ENCODE data around the gene PNPO. TPM values are rescaled to one million over a fixed set of nuclear protein-coding genes. Genes with fewer than 3 reads are reported as not detected.

The PNPO gene
- polyA plus RNA-seq, 4 donors: 21.0 to 22.6 (median 21.6) TPM

DNA sequence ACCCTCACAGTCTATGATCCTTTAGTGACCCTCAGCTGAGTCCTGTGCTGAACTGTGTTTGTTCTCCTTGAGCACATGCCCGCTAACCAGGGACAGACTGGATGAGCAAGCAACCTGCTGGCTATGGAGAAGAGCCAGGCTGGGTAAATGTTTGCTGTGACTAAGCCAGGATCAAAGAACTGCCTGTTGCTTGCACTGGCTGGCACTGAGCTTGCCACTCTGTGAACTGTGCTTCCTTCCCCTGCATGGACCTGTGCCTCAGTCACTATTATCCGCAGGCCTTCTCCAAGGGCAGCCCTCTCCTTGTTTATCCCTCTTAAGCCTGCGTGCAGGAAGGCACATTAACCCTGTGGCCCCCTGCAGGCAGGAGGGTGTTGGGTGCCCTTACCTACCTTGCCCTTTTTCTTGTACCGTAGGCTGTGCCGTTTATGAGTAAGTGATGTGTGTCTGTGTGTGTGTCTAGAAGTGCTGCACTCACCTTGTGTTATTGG lies 7.4 kb downstream of the PNPO start:
- DNase-seq (ENCODE audit: low read depth in 4 of 4, low spot score in 2 of 4): no peak

DNA sequence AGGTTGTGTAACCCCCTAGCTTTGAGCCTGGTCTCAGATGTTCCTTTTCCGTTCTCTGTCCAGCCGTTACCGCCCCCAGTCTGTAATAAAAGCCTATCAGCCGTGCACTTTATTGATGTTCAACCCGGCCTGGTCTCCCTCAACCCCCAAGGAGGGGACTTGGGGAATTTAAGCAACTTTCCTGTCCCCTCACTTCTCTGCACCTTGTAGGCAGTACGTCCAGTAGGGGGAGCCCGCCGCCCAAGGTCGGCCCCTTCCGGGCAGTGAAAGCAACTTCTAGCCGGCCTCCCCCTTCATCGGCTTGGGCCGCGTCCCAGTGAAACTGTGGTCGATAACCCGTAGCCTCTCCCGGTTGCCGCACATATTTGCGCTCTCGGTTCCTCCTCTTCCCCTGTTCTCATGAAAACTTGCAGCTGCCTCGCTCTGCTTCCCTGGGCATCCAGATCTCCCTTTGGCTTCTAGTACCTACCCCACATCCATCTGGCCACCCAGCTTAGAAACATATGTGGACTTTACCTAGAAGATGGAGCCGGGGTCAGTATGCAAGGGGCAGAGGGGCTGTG lies 7.9 kb downstream of the PNPO start:
- peak; percentile 34 to 80 (median 68) for DNase-seq (ENCODE audit: low read depth in 4 of 4, low spot score in 2 of 4)

DNA sequence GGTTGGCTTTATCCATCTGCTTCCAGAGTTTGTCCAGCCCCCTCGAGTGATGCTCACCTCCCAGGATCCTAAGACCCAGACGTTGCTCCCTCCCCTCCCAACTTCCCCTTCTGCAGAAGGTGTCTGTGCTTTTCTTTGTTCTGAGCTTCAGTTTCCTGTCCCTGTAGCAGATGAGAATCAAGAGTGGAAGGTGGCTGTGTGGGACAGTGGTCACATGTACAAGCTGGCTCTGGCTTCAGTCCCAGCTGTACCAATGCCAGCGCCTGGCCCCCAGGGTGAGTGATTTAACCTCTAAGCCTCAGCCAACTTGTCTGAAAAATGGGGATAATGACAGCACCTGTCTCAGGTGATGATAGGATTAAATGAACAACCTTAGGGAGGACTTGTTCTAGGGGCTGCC lies 8.6 kb downstream of the PNPO start:
- DNase-seq (ENCODE audit: low read depth in 4 of 4, low spot score in 2 of 4): no peak

DNA sequence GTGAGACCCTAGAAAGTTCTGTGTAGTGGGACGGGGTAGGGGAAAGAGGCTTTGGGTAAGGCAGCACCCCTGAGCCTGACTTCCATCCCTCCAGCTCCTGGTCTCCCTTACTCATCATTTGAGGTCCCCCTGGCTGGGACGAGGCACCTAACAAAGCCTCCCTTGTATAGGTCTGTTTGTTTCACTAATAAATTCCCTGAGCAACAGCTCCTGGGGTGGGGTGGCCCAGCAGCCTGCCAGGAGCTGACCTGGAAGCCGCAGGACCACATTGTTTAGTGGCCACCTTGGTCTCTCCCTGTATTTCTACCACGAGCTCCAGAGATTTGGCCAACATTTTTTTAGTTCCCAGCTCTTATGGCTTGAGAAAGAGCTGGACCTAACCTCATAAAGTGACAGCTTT lies 9.1 kb downstream of the PNPO start:
- DNase-seq (ENCODE audit: low read depth in 4 of 4, low spot score in 2 of 4): no peak

DNA sequence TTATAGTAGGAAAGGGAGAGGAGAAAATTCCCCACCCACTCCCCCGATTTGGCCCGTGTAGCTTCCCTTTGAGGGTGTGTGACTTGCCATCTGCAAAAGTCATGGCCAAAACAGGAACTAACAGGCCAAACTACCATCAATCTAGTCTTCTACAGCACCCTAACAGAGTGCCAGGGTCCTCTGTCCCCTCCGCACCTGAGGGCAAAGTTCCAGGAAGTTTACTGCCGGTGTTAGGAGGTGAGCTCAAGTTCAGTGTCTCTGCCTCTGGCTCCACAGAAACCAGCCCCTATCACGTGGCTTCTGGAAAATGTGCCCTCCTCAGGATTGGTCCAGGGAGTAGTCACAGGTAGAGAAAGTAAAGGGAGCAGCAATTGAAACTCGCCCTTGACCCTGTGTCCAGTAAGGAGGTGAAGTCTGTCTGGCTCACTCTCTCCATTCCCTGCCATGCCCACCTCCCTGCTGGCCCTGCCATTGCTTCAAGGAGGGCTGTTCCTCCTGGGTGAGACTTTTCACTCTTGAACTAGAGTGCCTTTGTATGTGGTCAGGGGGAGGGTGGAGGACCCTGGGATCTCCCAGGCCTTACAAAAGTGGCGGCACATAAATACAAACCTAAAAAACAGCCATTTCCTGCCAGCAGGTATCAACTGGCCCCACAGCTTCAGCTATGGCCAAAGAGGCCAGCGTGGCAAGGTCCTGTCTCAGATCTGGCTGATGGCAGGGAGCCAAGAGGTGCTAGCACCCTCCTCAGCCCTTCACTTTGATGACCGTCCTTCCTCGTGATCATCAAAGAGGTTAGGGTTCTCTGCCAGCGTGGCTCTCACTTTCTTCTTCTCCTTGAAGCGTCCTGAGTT lies 11.0 kb downstream of the PNPO start:
- DNase-seq (ENCODE audit: low read depth in 4 of 4, low spot score in 2 of 4): no peak

DNA sequence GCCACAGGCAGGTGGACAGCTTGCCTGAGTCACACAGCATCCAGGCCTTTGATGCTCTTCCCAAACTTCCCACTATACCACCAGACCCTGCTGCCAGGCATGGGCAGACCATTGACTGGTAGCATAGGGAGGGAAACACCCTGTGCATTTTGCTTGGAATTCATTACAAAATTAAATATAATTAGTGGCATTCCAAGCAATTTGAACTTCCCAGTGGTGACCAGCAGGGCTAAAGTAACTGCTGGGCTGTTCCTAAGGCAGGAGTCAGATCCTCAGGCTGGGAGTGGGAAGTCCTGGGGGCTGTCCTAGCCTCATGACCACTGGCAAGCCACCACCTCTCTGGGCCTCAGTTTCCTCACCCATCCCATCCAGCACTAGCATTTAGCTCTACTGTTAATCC lies 12.5 kb downstream of the PNPO start:
- DNase-seq (ENCODE audit: low read depth in 4 of 4, low spot score in 2 of 4): no peak

DNA sequence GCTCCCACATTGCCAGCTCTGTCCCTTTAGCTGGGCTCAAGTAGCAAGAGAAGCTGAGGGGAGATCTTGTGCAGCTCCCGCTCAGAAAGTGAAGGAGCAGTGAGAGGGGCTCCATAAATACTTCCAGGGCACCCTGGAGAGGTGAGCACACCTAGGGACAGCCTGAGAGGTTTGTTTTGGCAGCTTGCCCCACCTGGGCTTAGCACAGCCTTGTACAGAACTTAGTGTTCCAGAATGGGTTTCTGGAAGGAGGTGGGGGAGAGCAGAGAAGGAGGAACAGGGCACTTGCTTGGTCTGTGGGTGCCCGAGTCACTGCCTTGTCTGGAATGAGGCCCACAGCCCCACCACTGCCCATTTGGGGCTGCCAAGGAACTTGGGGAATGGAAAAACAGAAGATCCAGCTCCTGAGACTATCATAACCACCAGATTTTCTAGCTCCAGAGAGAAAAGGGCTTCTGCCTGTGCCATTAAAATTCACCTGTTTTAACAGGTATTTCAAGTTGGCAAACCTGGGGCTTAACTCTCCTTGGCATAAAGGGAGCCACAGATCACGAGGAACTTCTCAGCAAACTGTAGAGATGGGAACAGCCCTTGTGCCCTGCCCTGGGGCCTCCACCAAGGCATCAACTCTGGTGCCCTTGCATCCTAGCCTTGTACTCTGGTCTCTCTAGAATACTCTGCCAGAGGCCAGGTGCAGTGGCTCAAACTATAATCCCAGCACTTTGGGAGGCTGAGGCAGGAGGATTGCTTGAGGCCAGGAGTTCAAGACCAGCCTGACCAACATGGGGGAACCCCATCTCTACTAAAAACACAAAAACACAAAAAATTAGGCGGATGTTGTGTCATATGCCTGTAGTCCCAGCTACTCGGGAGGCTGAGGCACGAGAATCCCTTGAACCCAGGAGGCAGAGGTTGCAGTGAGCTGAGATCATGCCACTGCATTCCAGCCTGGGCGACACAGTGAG lies 14.4 kb downstream of the PNPO start:
- no peak for DNase-seq (ENCODE audit: low read depth in 4 of 4, low spot score in 2 of 4)

DNA sequence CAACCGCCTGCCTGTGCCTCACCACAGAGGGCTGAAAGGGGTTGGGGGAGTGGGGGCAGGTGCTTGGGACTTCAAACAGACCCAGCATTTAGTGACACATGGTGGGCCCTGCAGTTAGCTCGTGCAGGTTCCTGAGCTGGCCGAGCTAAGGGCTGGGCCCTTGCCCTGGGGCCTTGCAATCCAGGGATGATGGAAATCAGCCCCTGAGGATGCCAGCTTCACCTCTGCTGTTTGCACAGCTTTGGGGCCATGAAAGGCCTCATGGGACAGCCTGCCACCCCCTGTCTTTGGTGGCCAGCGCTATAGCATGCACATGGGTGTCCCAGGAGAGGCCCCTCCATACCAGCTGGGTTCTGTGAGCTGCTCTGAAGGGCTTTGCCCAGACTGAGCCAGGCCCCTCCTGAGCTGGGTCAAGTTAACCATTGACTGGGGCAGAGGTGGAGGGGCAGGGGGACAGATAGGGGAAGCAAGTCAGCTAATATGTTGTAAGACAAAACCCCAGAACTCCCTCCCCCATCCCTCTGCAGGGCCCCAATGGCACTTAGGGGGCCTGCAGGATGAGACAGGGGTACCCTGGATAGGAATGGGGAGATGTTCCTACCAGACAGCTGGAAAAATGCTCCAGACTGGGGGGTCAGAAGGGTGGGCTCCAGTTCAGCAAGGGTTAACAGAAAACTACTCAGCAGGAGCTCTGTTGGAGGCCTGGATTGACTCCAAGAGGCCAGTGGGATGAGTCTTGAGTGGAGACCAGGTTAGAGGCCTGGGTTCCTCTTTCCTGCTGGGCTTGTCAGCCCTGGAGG lies 15.6 kb downstream of the PNPO start:
- no peak for DNase-seq (ENCODE audit: low read depth in 4 of 4, low spot score in 2 of 4)

DNA sequence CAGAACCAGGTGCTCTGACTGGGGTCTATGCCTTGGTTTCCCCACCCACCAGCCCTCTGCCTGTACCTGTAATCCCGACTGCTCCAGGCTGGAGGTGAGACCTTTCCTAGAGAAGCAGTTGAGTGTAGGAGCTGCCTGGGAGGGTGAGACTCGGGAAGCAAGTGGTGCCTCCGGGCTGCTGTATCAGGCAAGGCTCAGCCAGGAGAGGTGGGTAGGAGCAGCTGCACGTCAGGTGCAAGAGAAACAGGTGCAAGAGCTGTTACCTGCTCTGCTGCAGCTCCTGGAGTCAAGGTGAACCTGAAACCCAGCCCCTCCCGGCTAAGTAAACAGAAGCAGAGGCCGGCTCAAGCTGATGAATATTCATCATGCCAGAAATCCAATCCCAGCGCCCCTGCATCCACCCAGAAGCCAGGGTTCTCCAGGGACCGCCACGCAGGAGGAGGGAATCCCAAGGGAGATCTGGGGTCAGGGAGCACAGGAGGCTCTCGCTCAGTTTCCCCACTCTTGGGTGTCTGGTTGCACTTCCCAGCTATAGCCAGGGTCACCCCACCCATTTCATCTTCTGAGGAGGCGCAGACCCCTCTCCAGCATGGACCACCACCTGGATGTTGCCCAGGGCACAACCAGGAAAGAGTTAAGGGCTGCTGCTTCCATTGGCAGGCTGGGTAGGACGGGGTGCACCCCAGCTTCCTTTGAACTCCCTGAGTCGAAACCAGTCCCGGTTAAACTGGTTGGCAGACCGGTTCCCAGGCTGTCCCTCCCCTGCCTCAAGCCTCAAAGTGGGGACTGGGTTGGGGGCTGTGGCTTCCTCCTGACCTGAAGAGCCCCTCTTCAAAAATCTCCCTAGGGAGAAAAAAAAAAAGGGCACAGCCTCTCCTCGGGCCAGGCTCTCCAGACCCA lies 16.5 kb downstream of the PNPO start, which contains the start of gene PRR15L:
TSS of gene PRR15L (minus strand) at position 293 of the 900 bp plus-strand sequence. CDS start 4,649 bp downstream, outside the sequence.
- DNase-seq (ENCODE audit: low read depth in 4 of 4, low spot score in 2 of 4): no peak

DNA sequence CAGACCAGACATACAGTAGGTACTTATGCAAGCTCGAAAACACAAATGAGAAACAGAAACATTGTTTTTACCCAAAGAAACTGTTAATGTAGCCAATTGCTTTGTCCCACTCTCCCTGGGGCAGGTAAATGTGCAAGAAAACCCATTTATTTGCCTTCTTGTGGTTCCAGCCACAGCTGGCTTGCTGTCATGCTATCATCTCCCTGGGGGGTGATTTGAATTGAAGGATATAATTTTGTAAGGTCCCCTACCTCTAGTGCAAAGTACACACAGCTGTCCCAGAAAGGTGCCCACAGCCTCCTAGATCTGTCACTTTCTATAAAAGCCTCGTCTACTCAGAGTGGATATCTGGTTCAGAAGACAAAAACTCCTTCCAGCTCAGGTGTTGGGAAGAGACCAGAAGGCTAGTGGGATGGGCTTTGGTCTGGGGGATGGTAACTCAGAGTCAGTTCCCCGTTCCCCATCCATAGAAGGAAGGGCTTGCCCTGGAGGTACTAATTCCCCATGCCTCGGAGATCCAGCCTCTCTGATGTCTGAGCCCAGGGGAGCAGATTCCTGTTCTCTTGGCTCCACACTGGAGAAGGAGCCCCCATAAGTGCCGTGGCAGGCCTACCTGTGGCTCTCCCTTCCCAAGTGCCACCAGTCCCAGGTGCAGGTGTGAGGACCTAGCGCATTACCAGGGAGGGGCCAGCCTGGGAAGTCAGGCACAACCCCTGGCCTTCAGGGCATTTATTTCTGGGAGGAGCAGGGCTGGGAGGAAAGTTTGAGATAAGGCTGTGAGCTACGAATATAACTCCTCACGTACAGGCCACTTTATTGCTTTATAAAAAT lies 18.7 kb downstream of the PNPO start:
- DNase-seq (ENCODE audit: low read depth in 4 of 4, low spot score in 2 of 4): no peak

DNA sequence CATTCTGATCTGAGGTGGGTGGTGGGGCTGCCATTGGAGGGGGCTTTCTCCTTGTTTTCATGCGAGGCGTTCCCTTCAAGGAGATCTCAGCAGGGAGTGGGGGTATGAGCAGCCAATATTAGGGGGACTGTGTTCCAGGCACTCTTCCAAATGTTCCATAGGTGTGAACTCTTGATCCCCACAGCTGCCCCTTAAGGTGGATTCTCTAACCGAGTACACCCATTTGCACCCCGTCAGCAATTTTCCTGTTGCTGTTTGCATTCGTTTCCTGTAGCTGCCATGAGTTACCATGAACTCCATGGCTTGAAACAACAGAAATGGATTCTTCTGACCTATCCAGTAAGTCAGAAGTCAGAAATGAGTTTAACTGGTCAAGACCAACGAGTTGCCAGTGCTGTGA lies 20.0 kb downstream of the PNPO start:
- no peak for DNase-seq (ENCODE audit: low read depth in 4 of 4, low spot score in 2 of 4)

DNA sequence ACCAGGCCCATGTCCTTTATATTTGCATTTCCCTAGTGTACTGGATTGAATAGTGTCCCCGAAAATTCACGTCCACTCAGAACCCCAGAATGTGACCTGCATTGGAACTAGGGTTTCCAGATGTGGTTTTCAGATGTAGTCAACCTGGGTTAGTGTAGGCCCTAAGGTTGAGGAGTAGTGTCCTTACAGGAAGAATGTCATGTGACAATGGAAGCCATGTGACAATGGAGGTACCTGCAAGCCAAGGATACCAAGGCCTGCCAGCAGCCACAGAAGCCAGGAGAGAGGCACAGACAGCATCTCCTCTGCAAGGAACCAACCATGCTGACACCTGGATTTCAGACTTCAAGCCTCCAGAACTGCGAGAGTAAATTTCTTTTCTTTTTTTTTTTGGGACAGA lies 21.5 kb downstream of the PNPO start:
- no peak for DNase-seq (ENCODE audit: low read depth in 4 of 4, low spot score in 2 of 4)

DNA sequence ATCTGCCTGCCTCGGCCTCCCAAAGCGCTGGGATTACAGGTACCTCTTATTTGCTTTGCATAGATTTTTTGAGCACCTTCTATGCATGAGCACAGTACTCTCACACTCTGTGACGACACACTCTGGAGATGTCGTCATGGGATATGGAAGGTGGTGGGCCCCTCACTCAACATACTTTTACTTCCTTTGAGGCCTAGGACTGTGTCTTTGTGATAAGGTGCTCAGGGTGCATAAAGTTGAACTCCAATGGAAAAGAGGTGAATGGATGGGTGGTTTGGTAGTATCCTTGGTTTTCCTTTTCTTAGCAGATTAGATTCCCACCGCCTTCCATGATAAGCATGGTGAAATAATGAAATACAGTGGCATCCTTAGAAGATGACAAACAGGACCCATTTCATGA lies 23.5 kb downstream of the PNPO start:
- DNase-seq (ENCODE audit: low read depth in 4 of 4, low spot score in 2 of 4): no peak

DNA sequence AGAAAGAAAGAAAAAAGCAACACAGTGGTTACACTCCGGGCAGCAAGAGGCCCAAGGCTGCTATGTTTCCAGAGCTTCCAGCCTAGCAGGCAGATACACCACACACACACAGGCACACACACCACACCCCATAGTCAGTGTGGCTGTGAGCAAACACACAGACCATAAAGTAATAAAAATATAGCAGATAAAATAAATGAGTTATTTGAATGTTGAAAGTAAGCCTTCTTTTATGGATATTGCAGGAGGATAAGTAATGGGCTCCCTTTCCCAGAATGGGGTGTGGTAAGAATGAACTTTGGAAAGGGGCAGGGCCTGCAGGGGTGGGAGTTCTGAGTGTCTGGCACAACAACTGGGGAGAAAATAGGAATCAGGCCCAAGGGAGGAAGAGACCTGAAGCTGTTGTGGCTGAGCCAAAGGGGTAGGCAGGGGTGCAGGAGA lies 24.7 kb downstream of the PNPO start:
- no peak for DNase-seq (ENCODE audit: low read depth in 4 of 4, low spot score in 2 of 4)

DNA sequence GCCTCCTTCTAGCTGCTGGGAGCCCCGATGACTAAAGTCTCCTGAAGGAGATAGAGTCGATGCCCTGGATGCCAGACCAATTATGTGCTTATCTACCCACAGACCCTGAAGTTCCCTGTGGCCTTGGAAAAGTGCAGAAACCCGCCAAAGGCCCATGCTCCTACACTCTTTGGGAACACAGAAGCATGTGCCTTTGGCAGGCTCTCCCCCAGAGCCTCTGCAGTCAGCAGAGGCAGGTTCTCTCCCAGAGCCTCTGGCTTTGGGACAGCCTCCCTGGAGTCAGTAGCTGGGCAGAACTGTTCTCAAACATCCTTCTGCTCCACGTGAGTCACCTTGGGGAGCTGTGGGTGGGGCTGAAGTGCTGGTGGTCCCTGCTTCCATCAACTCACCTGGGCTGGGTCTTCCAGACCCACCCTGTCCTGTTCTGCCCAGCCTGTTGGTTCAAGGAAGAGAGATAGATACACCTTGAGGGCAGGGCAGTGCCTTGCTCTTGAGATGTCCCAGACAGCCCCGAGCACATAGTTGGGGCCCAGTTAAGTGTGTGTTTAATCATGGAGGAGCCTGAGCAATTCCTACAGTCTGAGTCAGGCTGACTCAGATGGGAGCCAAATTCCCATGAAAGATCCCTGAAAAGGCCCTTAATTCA lies 26.4 kb downstream of the PNPO start:
- DNase-seq (ENCODE audit: low read depth in 4 of 4, low spot score in 2 of 4): no peak

DNA sequence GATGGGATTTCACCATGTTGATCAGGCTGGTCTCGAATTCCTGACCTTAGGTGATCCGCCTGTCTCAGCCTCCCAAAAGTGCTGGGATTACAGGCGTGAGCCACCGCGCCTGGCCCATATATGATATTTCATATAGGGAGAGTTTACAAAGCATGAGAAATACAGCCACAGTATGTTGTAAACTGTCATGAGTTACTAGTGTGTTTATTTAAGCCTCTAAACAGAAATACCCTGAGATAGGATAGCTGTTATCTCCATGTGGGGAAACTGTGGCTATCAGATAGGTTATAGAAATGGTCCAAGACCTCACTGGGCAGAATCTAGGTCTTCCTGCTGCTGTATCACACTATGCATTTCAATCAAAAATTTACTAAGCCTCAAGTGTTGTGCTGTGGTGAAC lies 27.5 kb downstream of the PNPO start:
- no peak for DNase-seq (ENCODE audit: low read depth in 4 of 4, low spot score in 2 of 4)

DNA sequence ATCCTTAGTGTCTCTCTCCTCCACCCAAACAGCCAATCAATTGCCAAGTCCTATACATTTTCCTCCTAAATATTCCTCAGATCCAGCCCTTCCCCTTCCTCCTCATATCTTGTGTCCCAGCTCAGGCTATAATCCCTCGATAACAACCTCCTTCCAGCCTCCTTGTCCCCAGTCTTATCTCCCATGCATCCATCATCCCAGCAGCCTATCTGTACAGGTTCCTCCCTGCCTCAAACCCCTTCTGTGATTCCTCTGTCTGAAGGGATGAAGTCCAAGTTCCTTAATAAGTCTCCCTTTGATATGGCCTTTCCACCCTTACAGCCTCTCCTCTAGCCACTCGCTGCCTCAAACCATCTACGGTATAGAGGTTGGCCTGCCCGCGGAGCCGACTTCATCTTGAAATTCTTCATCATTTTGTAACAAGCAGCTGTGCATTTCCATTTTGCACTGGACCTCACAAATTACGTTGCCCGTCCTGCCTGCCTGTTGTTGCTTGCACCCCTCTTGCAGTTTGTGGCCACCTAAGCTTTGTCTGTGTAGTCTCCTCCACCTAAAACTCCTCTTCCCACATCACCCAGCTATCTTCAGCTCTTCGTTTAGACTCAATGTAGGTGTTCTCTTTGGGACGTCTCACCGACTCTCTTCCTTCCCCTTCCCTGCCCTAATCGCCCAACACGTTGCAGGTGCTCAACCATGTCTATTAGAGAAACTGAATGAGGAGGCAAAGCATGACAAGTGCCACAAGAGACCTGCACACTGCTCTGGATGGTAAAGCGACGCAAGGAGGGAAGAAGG lies 28.8 kb downstream of the PNPO start:
- no peak for DNase-seq (ENCODE audit: low read depth in 4 of 4, low spot score in 2 of 4)
